SKM-1 treated with dmso at 0.1 percent for 144 hours (cell line): ENCODE results near the gene FOSL2.

ENCODE experiments used
- DNase-seq: peaks from one replicate; lab custom pipeline; 2025; ENCODE audit not compliant: unreplicated experiment; lab: John Stamatoyannopoulos, UW

FOSL2 gene

GRCh38 chr2:28393114-28393836, 617 bp downstream of the FOSL2 start:
- no peak for DNase-seq

- DNase-seq: no peak
These were observed 1.7 kb downstream of the FOSL2 start for GRCh38 chr2:28394331-28394877.

- no peak for DNase-seq
These were observed 2.3 kb downstream of the FOSL2 start for GRCh38 chr2:28394997-28395333.

- peak; percentile 76 for DNase-seq
These were observed 2.8 kb downstream of the FOSL2 start for GRCh38 chr2:28395334-28396061.

GRCh38 chr2:28397043-28397381, 4.4 kb downstream of the FOSL2 start:
- no peak for DNase-seq

GRCh38 chr2:28398101-28398834, 5.6 kb downstream of the FOSL2 start:
- DNase-seq: no peak

- no peak for DNase-seq
These were observed 6.6 kb downstream of the FOSL2 start for GRCh38 chr2:28399289-28399688.

- DNase-seq: no peak
These were observed 7.3 kb downstream of the FOSL2 start for GRCh38 chr2:28399956-28400355.

- no peak for DNase-seq
These were observed 7.8 kb downstream of the FOSL2 start for GRCh38 chr2:28400419-28400818.

- DNase-seq: no peak
These were observed 8.3 kb downstream of the FOSL2 start for GRCh38 chr2:28400921-28401320.

GRCh38 chr2:28401411-28401810, 8.8 kb downstream of the FOSL2 start:
- DNase-seq: no peak

- no peak for DNase-seq
These were observed 9.4 kb downstream of the FOSL2 start for GRCh38 chr2:28401948-28402550.

- DNase-seq: no peak
These were observed 10.8 kb downstream of the FOSL2 start for GRCh38 chr2:28403370-28403956.

GRCh38 chr2:28404086-28404485, 11.4 kb downstream of the FOSL2 start:
- no peak for DNase-seq

- DNase-seq: no peak
These were observed 12.9 kb downstream of the FOSL2 start for GRCh38 chr2:28405537-28405936.

GRCh38 chr2:28406276-28407096, 13.8 kb downstream of the FOSL2 start:
- DNase-seq: peak; percentile 94

GRCh38 chr2:28407131-28407975, 14.7 kb downstream of the FOSL2 start:
- DNase-seq: peak; percentile 75

GRCh38 chr2:28407976-28408690, 15.5 kb downstream of the FOSL2 start:
- no peak for DNase-seq
